B cell (primary cell): ENCODE results near the gene AP3D1. TPM values are rescaled to one million over a fixed set of nuclear protein-coding genes. Genes with fewer than 3 reads are reported as not detected.

ENCODE experiments used
- ATAC-seq: fragments of 200-7000 bp; cut with Tn5 transposase; one replicate; pipeline ENCODE4 v1.10.0; 2021; ENCODE audit warnings: low read depth, mild to moderate bottlenecking, moderate number of reproducible peaks, moderate library complexity
- CTCF ChIA-PET: fragments of 350-600 bp; sonication (Branson Sonifier 250); formaldehyde crosslinking; loops from one replicate; lab custom pipeline; 2021; ENCODE audit warnings: antibody characterized with exemption, inconsistent platforms; lab: Charles Lee
- POLR2A ChIA-PET: fragments of 350-600 bp; sonication (Branson Sonifier 250); formaldehyde crosslinking; loops from one replicate; lab custom pipeline; 2021; ENCODE audit warnings: antibody characterized with exemption; lab: Charles Lee
- DNase-seq: peaks from one replicate; pipeline ENCODE4 v3.0.0; 2013
- H2AFZ ChIP-seq: 2 replicates; pipeline ENCODE4 v1.6.1; 2012; ENCODE audit warnings: mild to moderate bottlenecking, low read depth, low read length; ENCODE audit not compliant: insufficient read depth, poor library complexity, severe bottlenecking
- H3K27ac ChIP-seq, 2 donors: 1 replicate in 1 of 2; 2 replicates in 1 of 2; pipeline ENCODE4 v1.5.1; 2012 to 2013; ENCODE audit warnings: low read length in 2 of 2, mild to moderate bottlenecking in 2 of 2, moderate library complexity in 1 of 2
- H3K27me3 ChIP-seq, 4 experiments: fragments of 200-600 bp in 1 of 4; sonication (generic) in 1 of 4; replicated peaks in 1 of 4; 1 replicate in 2 of 4; 2 replicates in 2 of 4; pipeline versions ENCODE4 v1.6.1 to v1.7.0; 2013 to 2016; ENCODE audit warnings: low read length in 3 of 4, mild to moderate bottlenecking in 2 of 4, mixed read lengths in 1 of 4, moderate library complexity in 1 of 4; ENCODE audit not compliant: insufficient read depth in 4 of 4, control insufficient read depth in 3 of 4; ENCODE audit errors: control extremely low read depth in 1 of 4
- H3K36me3 ChIP-seq, 2 experiments: replicated peaks in 1 of 2; 1 replicate in 1 of 2; 2 replicates in 1 of 2; pipeline versions ENCODE4 v1.6.1 to v1.7.1; 2013; ENCODE audit warnings: low read length in 1 of 2; ENCODE audit not compliant: insufficient read depth in 2 of 2, control insufficient read depth in 1 of 2; ENCODE audit errors: control extremely low read depth in 1 of 2, extremely low read depth in 1 of 2
- H3K4me1 ChIP-seq, 2 donors: fragments of 200-600 bp in 1 of 2; sonication (generic) in 1 of 2; 1 replicate in 1 of 2; 2 replicates in 1 of 2; pipeline versions ENCODE4 v1.5.1 to v1.6.1; 2013 to 2017; ENCODE audit warnings: low read length in 2 of 2; ENCODE audit not compliant: control insufficient read depth in 2 of 2, insufficient read depth in 2 of 2
- H3K4me2 ChIP-seq: replicated peaks from 2 replicates; pipeline ENCODE3; 2012; ENCODE audit warnings: mild to moderate bottlenecking, low read depth, low read length; ENCODE audit not compliant: poor library complexity, severe bottlenecking
- H3K4me3 ChIP-seq, 5 experiments: fragments of 200-600 bp in 1 of 5; sonication (generic) in 1 of 5; 1 replicate in 3 of 5; 2 replicates in 2 of 5; pipeline versions ENCODE4 v1.5.1 to v1.7.0; 2011 to 2016; ENCODE audit warnings: low read length in 4 of 5, mild to moderate bottlenecking in 4 of 5, low read depth in 2 of 5, control low read depth in 1 of 5, moderate library complexity in 1 of 5; ENCODE audit not compliant: insufficient read depth in 1 of 5; ENCODE audit errors: control extremely low read depth in 1 of 5, extremely low read depth in 1 of 5
- H3K79me2 ChIP-seq: fragments of 200-600 bp; sonication (generic); one replicate; pipeline ENCODE4 v1.6.0; 2016; ENCODE audit warnings: low read length; ENCODE audit not compliant: control insufficient read depth, insufficient read depth
- H3K9ac ChIP-seq: fragments of 200-600 bp; sonication (generic); 2 replicates; pipeline ENCODE4 v1.6.1; 2017; ENCODE audit warnings: mild to moderate bottlenecking, low read length, moderate library complexity
- H3K9me3 ChIP-seq, 3 donors: one replicate each; pipeline versions ENCODE4 v1.6.1 to v1.7.1; 2013; ENCODE audit warnings: low read length in 2 of 3; ENCODE audit not compliant: control insufficient read depth in 2 of 3, insufficient read depth in 1 of 3; ENCODE audit errors: control extremely low read depth in 1 of 3
- H4K20me1 ChIP-seq: 2 replicates; pipeline ENCODE4 v1.6.0; 2012; ENCODE audit warnings: mild to moderate bottlenecking, low read length; ENCODE audit not compliant: insufficient read depth, control insufficient read depth, poor library complexity, severe bottlenecking
- H3K27ac Mint-ChIP-seq: one replicate; pipeline ENCODE4 v1.8.0; 2021; ENCODE audit warnings: mixed read lengths
- H3K27me3 Mint-ChIP-seq: one replicate; pipeline ENCODE4 v1.8.0; 2021; ENCODE audit warnings: mixed read lengths
- H3K4me1 Mint-ChIP-seq: one replicate; pipeline ENCODE4 v1.8.0; 2021; ENCODE audit warnings: mixed read lengths
- H3K4me3 Mint-ChIP-seq: one replicate; pipeline ENCODE4 v1.8.0; 2021; ENCODE audit warnings: mixed read lengths
- H3K9me3 Mint-ChIP-seq: one replicate; pipeline ENCODE4 v1.8.0; 2022; ENCODE audit warnings: mixed read lengths; ENCODE audit not compliant: insufficient read depth
- CTCF ChIP-seq: fragments of 200-600 bp; IDR thresholded peaks from one replicate; pipeline ENCODE4 v1.8.0; 2022; ENCODE audit warnings: antibody characterized with exemption, mild to moderate bottlenecking
- EZH2 ChIP-seq: IDR thresholded peaks from 2 replicates; pipeline ENCODE4 v1.6.1; 2012; ENCODE audit warnings: borderline replicate concordance, low read depth, mild to moderate bottlenecking, moderate library complexity, low read length; ENCODE audit not compliant: insufficient read depth, poor library complexity, severe bottlenecking
- WGBS: methylation state at CpG from one replicate; pipeline ENCODE4 v1.1.5; 2013; ENCODE audit warnings: missing lambda C conversion rate; ENCODE audit not compliant: insufficient coverage; 5-methylcytosine and 5-hydroxymethylcytosine counted together
- intact Hi-C: fragments of 100-400 bp; cut with micrococcal nuclease; formaldehyde crosslinking; loops from one replicate; pipeline ENCODE4 v1.10.0; 2022
- polyA plus RNA-seq: library from polyadenylated mRNA; depleted of rRNA; stranded (reverse); fragments of >200 nt; gene quantifications from 2 replicates; pipeline ENCODE4 v1.2.3, GENCODE V29; 2012
- total RNA-seq, 2 donors: library from RNA; stranded (reverse); fragments of 120-200 nt in 1 of 2; gene quantifications; 1 replicate in 1 of 2; 2 replicates in 1 of 2; pipeline versions ENCODE4 v1.2.3 to v1.2.4, GENCODE V29; 2013 to 2022

AP3D1 gene
- total and polyA plus RNA-seq, 2 donors (not counting 1 experiment from before 2014, with no cell fraction given): 96.4 to 114 TPM

- no peaks in the 10 kb centered on the region for H3K27me3 ChIP-seq
- H3K36me3 ChIP-seq: peaks cover 0 to 50% of the 10 kb centered on the region in 2 experiments
- H3K9me3 ChIP-seq: peaks cover 0 to 12% (median 0%) of the 10 kb centered on the region in 3 donors
- H2AFZ ChIP-seq: no peak overlapping the region
- WGBS: 98% methylated on average over 28 of the region's 28 CpGs
- CTCF ChIA-PET: interaction anchor here (0.6 to 2.5 kb wide), 3 partner anchors 9 to 32 kb away, joined by 4 to 9 read pairs (median 5); no protein-coding TSS in a partner anchor
- H3K9me3 Mint-ChIP-seq: no peaks in the 10 kb centered on the region
- peaks cover 30 to 40% of the 10 kb centered on the region in 2 donors for H3K4me1 ChIP-seq
- no peak overlapping the region for H3K4me3 Mint-ChIP-seq
- H3K27me3 Mint-ChIP-seq: no peaks in the 10 kb centered on the region
- H3K4me2 ChIP-seq: no peak overlapping the region
- ATAC-seq (no peak), DNase-seq (no peak)
- H4K20me1 ChIP-seq: peaks cover 98% of the 10 kb centered on the region
- no peak overlapping the region for H3K9ac ChIP-seq
- TF ChIP-seq EZH2: no peak
- TF ChIP-seq CTCF: no peak
- H3K4me1 Mint-ChIP-seq: peaks cover 55% of the 10 kb centered on the region
- peaks cover 85% of the 10 kb centered on the region for H3K79me2 ChIP-seq
- intact Hi-C loops: no loop called here
- no peak overlapping the region for H3K4me3 ChIP-seq
- peak overlapping the region; percentile 32 for H3K27ac Mint-ChIP-seq
- POLR2A ChIA-PET: interaction anchor here (0.7 to 0.8 kb wide), 3 partner anchors 26 to 290 kb away, joined by 3 to 5 read pairs (median 3); no protein-coding TSS in a partner anchor
- no peak overlapping the region for H3K27ac ChIP-seq
Observed at GRCh38 chr19:2186071-2186846, 34.9 kb upstream of the AP3D1 start.

DNA sequence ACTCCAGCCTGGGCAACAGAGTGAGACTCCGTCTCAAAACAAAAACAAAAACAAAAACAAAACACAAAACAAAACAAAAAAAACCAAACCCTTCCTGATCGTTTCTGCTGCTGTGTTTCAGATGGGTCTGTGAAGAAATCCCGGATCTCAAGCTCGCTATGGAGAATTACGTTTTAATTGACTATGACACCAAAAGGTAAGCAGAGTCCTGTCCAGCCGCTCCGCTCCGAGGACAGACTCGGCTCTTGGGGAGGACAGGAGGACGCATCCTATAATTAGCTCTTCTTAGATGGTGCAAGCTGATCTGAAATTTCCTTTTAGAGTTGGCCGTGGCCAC lies 34.3 kb upstream of the AP3D1 start:
- no peak overlapping the region for H3K4me3 Mint-ChIP-seq
- ATAC-seq (no peak), DNase-seq (no peak)
- Histone ChIP-seq H3K4me1 (peaks cover 30 to 40% of the 10 kb centered on the region in 2 donors), H4K20me1 (peaks cover 98% of the 10 kb centered on the region), H3K4me2 (no peak overlapping the region), H3K9ac (no peak overlapping the region), H3K27ac (no peak overlapping the region), H3K9me3 (peaks cover 0 to 12% (median 0%) of the 10 kb centered on the region in 3 donors), H3K4me3 (no peak overlapping the region), H3K36me3 (peaks cover 0 to 49% of the 10 kb centered on the region in 2 experiments), H2AFZ (no peak overlapping the region), H3K27me3 (no peaks in the 10 kb centered on the region), H3K79me2 (peaks cover 85% of the 10 kb centered on the region)
- CTCF ChIA-PET: interaction anchor here (0.6 to 2.5 kb wide), 3 partner anchors 9 to 31 kb away, joined by 4 to 9 read pairs (median 5); no protein-coding TSS in a partner anchor
- H3K27ac Mint-ChIP-seq: no peak overlapping the region
- H3K27me3 Mint-ChIP-seq: no peaks in the 10 kb centered on the region
- POLR2A ChIA-PET: interaction anchor here (0.7 kb wide), 2 partner anchors 25 to 291 kb away, joined by 3 to 5 read pairs; no protein-coding TSS in a partner anchor
- peaks cover 55% of the 10 kb centered on the region for H3K4me1 Mint-ChIP-seq
- intact Hi-C loops: no loop called here
- H3K9me3 Mint-ChIP-seq: no peaks in the 10 kb centered on the region
- 91% methylated on average over 7 of the region's 11 CpGs for WGBS
- no peak for TF ChIP-seq CTCF
- TF ChIP-seq EZH2: no peak
